HEK293 (cell line): Measurements from ENCODE around the gene ASPSCR1.

Source experiments
- CTCF ChIA-PET: fragments of 350-600 bp; formaldehyde crosslinking; extraction: SDS; loops from one replicate; lab custom pipeline; 2021; ENCODE audit warnings: antibody characterized with exemption; lab: Yijun Ruan, JAX
- POLR2A ChIA-PET: fragments of 300-600 bp; formaldehyde crosslinking; extraction: SDS; loops from one replicate; lab custom pipeline; 2020; ENCODE audit warnings: antibody characterized with exemption, inconsistent platforms; lab: Yijun Ruan, JAX
- H3K27ac ChIP-seq: fragments of 200-500 bp; sonication (Bioruptor generic); 2 replicates; pipeline ENCODE4 v1.5.1; 2014; ENCODE audit warnings: low read depth, low read length, control low read depth, inconsistent platforms; ENCODE audit errors: extremely low read depth
- H3K36me3 ChIP-seq, 2 experiments: fragments of 200-500 bp in 1 of 2; sonication (Bioruptor generic) in 1 of 2; 1 replicate in 1 of 2; 2 replicates in 1 of 2; pipeline ENCODE4 v1.5.1; 2014 to 2017; ENCODE audit warnings: inconsistent platforms in 2 of 2, low read length in 2 of 2; ENCODE audit not compliant: control insufficient read depth in 2 of 2, insufficient read depth in 1 of 2
- H3K4me1 ChIP-seq: fragments of 200-500 bp; sonication (Bioruptor generic); 2 replicates; pipeline ENCODE4 v1.5.1; 2014; ENCODE audit warnings: mild to moderate bottlenecking, low read length, inconsistent platforms; ENCODE audit not compliant: control insufficient read depth, insufficient read depth
- H3K4me3 ChIP-seq: 2 replicates; pipeline ENCODE4 v1.5.1; 2011; ENCODE audit warnings: low read depth, mild to moderate bottlenecking, control low read depth, low read length, moderate library complexity
- H3K9me3 ChIP-seq: fragments of 200-500 bp; sonication (Bioruptor generic); 2 replicates; pipeline ENCODE4 v1.5.1; 2014; ENCODE audit warnings: low read depth, low read length, inconsistent platforms; ENCODE audit not compliant: control insufficient read depth, insufficient read depth
- BCL11B ChIP-seq: fragments of 450-650 bp; formaldehyde crosslinking; IDR thresholded peaks from 2 replicates; pipeline ENCODE4 v1.5.1; 2016; ENCODE audit warnings: low read depth, missing biosample characterization, missing genetic modification characterization
- FEZF1 ChIP-seq: fragments of 450-650 bp; formaldehyde crosslinking; IDR thresholded peaks from 2 replicates; pipeline ENCODE4 v1.5.1; 2016; ENCODE audit warnings: missing biosample characterization, missing genetic modification characterization
- GLIS2 ChIP-seq: fragments of 450-650 bp; formaldehyde crosslinking; IDR thresholded peaks from 2 replicates; pipeline ENCODE4 v1.5.1; 2016; ENCODE audit warnings: missing biosample characterization, missing genetic modification characterization
- HIC1 ChIP-seq: fragments of 450-650 bp; formaldehyde crosslinking; IDR thresholded peaks from 2 replicates; pipeline ENCODE4 v1.5.1; 2016; ENCODE audit warnings: missing biosample characterization, missing genetic modification characterization
- KLF10 ChIP-seq: fragments of 450-650 bp; IDR thresholded peaks from 2 replicates; pipeline ENCODE4 v1.5.1; 2018; ENCODE audit warnings: missing biosample characterization, mild to moderate bottlenecking, missing genetic modification characterization
- KLF9 ChIP-seq: fragments of 450-650 bp; formaldehyde crosslinking; IDR thresholded peaks from 2 replicates; pipeline ENCODE4 v1.5.1; 2016; ENCODE audit warnings: missing biosample characterization, missing genetic modification characterization, low read depth
- SCRT2 ChIP-seq: fragments of 450-650 bp; formaldehyde crosslinking; IDR thresholded peaks from 2 replicates; pipeline ENCODE4 v1.5.1; 2016; ENCODE audit warnings: missing biosample characterization, missing genetic modification characterization
- SP3 ChIP-seq: fragments of 450-650 bp; formaldehyde crosslinking; IDR thresholded peaks from 2 replicates; pipeline ENCODE4 v1.5.1; 2016; ENCODE audit warnings: missing biosample characterization, missing genetic modification characterization
- ZFP69B ChIP-seq: fragments of 450-650 bp; formaldehyde crosslinking; IDR thresholded peaks from 2 replicates; pipeline ENCODE4 v1.5.1; 2016; ENCODE audit warnings: missing biosample characterization, missing genetic modification characterization
- ZIC2 ChIP-seq: fragments of 450-650 bp; formaldehyde crosslinking; IDR thresholded peaks from 2 replicates; pipeline ENCODE4 v1.5.1; 2016; ENCODE audit warnings: missing biosample characterization, missing genetic modification characterization
- ZNF335 ChIP-seq: fragments of 450-650 bp; formaldehyde crosslinking; conservative IDR thresholded peaks from 2 replicates; pipeline ENCODE4 v1.5.1; 2016; ENCODE audit warnings: missing biosample characterization, missing genetic modification characterization
- ZNF518A ChIP-seq: fragments of 450-650 bp; formaldehyde crosslinking; conservative IDR thresholded peaks from 2 replicates; pipeline ENCODE4 v1.5.1; 2016; ENCODE audit warnings: low read depth, missing biosample characterization, missing genetic modification characterization
- ZNF747 ChIP-seq: fragments of 450-650 bp; formaldehyde crosslinking; IDR thresholded peaks from 2 replicates; pipeline ENCODE4 v1.5.1; 2016; ENCODE audit warnings: missing biosample characterization, missing genetic modification characterization
- ZXDB ChIP-seq: fragments of 450-650 bp; formaldehyde crosslinking; IDR thresholded peaks from 2 replicates; pipeline ENCODE4 v1.5.1; 2016; ENCODE audit warnings: missing biosample characterization, missing genetic modification characterization
- TF ChIP-seq, protein P1 (sequence below): fragments of 450-650 bp; formaldehyde crosslinking; IDR thresholded peaks from 2 replicates; pipeline ENCODE4 v1.5.1; 2016; ENCODE audit warnings: missing biosample characterization, missing genetic modification characterization
- TF ChIP-seq, protein P2 (sequence below): fragments of 450-650 bp; formaldehyde crosslinking; IDR thresholded peaks from 2 replicates; pipeline ENCODE4 v1.5.1; 2016; ENCODE audit warnings: missing biosample characterization, missing genetic modification characterization

The ASPSCR1 gene

DNA sequence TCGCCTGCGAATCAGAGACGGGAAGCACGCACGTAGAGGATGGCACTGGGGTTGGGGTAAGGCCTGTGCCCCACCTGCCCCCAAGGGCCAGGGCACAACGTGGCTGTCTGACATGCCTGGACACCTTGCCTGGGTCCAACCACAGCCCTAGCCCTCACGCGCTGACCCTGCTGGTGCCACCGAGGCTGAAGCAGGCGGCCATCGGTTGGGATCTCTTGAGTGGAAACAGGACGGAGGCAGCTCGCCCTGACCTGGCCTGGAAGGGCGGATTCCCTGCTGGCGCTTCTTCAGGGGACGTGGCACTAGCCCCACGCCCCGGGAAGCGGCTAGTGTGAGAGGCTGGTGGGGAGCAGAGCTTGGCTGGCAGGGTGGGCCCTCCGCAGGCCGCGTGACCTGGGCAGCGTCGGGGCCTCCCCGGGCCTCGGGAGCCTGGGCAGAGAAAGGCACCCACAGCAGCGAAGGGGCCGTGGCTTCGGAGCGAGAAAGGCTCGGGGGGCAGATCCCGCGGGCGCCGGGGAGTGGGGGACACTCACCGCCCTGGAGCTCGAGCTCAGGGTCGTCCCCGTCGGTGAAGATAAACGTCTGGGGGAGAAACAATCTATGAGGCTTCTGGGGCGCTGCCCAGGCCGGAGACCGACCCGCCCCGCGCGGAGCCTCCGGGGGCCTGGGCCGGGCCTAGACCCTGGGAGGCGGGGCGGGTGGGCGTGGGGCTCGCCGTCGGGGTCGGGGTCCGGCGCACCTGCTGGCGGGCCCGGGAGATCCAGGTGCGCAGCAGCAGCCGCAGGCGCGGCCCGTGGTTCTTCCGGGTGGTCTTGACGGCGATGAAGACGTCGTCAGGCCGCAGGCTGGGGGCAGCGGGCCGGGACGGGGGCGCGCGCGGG, 73.6 kb downstream of the ASPSCR1 start:
- Histone ChIP-seq H3K4me3 (peak overlapping the region; percentile 83), H3K36me3 (peaks cover 0 to 78% of the 10 kb centered on the region in 2 experiments; a peak in 2 of 3 replicates), H3K27ac (peak overlapping the region; percentile 68), H3K9me3 (no peaks in the 10 kb centered on the region), H3K4me1 (peaks cover 7% of the 10 kb centered on the region)
- TF ChIP-seq, protein P1, sequence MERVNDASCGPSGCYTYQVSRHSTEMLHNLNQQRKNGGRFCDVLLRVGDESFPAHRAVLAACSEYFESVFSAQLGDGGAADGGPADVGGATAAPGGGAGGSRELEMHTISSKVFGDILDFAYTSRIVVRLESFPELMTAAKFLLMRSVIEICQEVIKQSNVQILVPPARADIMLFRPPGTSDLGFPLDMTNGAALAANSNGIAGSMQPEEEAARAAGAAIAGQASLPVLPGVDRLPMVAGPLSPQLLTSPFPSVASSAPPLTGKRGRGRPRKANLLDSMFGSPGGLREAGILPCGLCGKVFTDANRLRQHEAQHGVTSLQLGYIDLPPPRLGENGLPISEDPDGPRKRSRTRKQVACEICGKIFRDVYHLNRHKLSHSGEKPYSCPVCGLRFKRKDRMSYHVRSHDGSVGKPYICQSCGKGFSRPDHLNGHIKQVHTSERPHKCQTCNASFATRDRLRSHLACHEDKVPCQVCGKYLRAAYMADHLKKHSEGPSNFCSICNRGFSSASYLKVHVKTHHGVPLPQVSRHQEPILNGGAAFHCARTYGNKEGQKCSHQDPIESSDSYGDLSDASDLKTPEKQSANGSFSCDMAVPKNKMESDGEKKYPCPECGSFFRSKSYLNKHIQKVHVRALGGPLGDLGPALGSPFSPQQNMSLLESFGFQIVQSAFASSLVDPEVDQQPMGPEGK = 0 out of 2 replicates have a peak, but pooled peaks have one; percentile 19
- no peak for TF ChIP-seq FEZF1 (tag by site-specific recombination)
- TF ChIP-seq BCL11B = peak; percentile 46; the same call in 1 of the 2 replicates
- peak; percentile 33; the same call in 1 of the 2 replicates for TF ChIP-seq ZFP69B (tag by site-specific recombination)
- TF ChIP-seq SP3 (tag by site-specific recombination) = peak; percentile 19; the same call in 1 of the 2 replicates
- TF ChIP-seq HIC1 (tag by site-specific recombination) = peak; percentile 5; the same call in 1 of the 2 replicates
- 0 out of 2 replicates have a peak, but pooled peaks have one; percentile 34 for TF ChIP-seq GLIS2 (tag by site-specific recombination)
- peak; percentile 73; the same call in 1 of the 2 replicates for TF ChIP-seq ZNF335 (tag by site-specific recombination)
- TF ChIP-seq ZNF747 (tag by site-specific recombination) = no peak
- TF ChIP-seq ZXDB (tag by site-specific recombination) = no peak
- peak; percentile 50; the same call in 1 of the 2 replicates for TF ChIP-seq KLF9
- POLR2A ChIA-PET = interaction anchor here (1.3 to 14.2 kb wide), 4 partner anchors 9 to 19 kb away, joined by 4 to 96 read pairs (median 30); partner anchors contain the start of genes DCXR and RAC3
- CTCF ChIA-PET = interaction anchor here (0.6 to 1.3 kb wide), 3 partner anchors 13 to 61 kb away, joined by 3 to 6 read pairs (median 5); partner anchors contain the start of gene DCXR

- peak within 1 kb of the TSS; percentile 83 for H3K4me3 ChIP-seq
- POLR2A ChIA-PET = interaction anchor here (0.5 to 14.2 kb wide), 9 partner anchors 10 to 244 kb away, joined by 3 to 96 read pairs (median 4); partner anchors contain the start of genes DCXR, DUS1L, FASN and RAC3
- H3K36me3 ChIP-seq = peaks cover 0 to 78% of the 10 kb centered on the region in 2 experiments; a peak in 2 of 3 replicates
- CTCF ChIA-PET = interaction anchor here (0.5 to 0.7 kb wide), 3 partner anchors 14 to 145 kb away, joined by 3 read pairs; partner anchors contain the start of gene DCXR
- peaks cover 7% of the 10 kb centered on the region for H3K4me1 ChIP-seq
- peak within 1 kb of the TSS; percentile 73 for H3K27ac ChIP-seq
- no peaks in the 10 kb centered on the region for H3K9me3 ChIP-seq
- TF ChIP-seq, protein P2, sequence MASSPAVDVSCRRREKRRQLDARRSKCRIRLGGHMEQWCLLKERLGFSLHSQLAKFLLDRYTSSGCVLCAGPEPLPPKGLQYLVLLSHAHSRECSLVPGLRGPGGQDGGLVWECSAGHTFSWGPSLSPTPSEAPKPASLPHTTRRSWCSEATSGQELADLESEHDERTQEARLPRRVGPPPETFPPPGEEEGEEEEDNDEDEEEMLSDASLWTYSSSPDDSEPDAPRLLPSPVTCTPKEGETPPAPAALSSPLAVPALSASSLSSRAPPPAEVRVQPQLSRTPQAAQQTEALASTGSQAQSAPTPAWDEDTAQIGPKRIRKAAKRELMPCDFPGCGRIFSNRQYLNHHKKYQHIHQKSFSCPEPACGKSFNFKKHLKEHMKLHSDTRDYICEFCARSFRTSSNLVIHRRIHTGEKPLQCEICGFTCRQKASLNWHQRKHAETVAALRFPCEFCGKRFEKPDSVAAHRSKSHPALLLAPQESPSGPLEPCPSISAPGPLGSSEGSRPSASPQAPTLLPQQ = peak; percentile 68
- TF ChIP-seq ZIC2 (tag by site-specific recombination) (peak; percentile 95), ZNF518A (tag by site-specific recombination) (peak; percentile 31; the same call in 1 of the 2 replicates), SCRT2 (tag by site-specific recombination) (no peak), SP3 (tag by site-specific recombination) (peak; percentile 37; the same call in 1 of the 2 replicates), KLF9 (no peak), KLF10 (tag by site-specific recombination) (peak; percentile 40; the same call in 1 of the 2 replicates)
- TF ChIP-seq, protein P1 = peak; percentile 71; the same call in 1 of the 2 replicates
These were observed 74.6 kb downstream of the ASPSCR1 start, which contains the start of the genes GPS1 and RFNG for GRCh38 chr17:82051776-82052637. Gene GPS1 (plus strand): TSS chr17:82051898. CDS start chr17:82051932, 34 bp downstream. Gene RFNG (minus strand): TSS chr17:82051811. CDS start chr17:82051766, 45 bp downstream.
